GM23248 (cell line): ENCODE data around the gene FAM163A. TPM values are rescaled to one million over a fixed set of nuclear protein-coding genes. Genes with fewer than 3 reads are reported as not detected.

Experiments
- DNase-seq: peaks from one replicate; pipeline ENCODE4 v3.0.0-alpha.2; 2015
- H2AFZ ChIP-seq: fragments of 200-600 bp; sonication (generic); 2 replicates; pipeline ENCODE4 v1.6.1; 2016; ENCODE audit warnings: antibody characterized with exemption
- H3F3A ChIP-seq: fragments of 200-600 bp; sonication (generic); 2 replicates; pipeline ENCODE4 v1.6.1; 2016; ENCODE audit warnings: mild to moderate bottlenecking, antibody characterized with exemption, mixed run types; ENCODE audit not compliant: insufficient read depth
- H3K27ac ChIP-seq: fragments of 200-600 bp; sonication (generic); 2 replicates; pipeline ENCODE4 v1.5.1; 2016; ENCODE audit warnings: mild to moderate bottlenecking
- H3K27me3 ChIP-seq: fragments of 200-600 bp; sonication (generic); replicated peaks from 2 replicates; pipeline ENCODE4 v1.6.1; 2016; ENCODE audit warnings: mild to moderate bottlenecking; ENCODE audit not compliant: insufficient read depth
- H3K36me3 ChIP-seq: fragments of 200-600 bp; sonication (generic); 2 replicates; pipeline ENCODE4 v1.6.1; 2016; ENCODE audit warnings: low read depth, mild to moderate bottlenecking
- H3K4me1 ChIP-seq: fragments of 200-600 bp; sonication (generic); 2 replicates; pipeline ENCODE4 v1.6.1; 2016; ENCODE audit warnings: mild to moderate bottlenecking; ENCODE audit not compliant: insufficient read depth
- H3K4me2 ChIP-seq: fragments of 200-600 bp; sonication (generic); one replicate; pipeline ENCODE4 v1.6.1; 2016; ENCODE audit warnings: mild to moderate bottlenecking; ENCODE audit not compliant: unreplicated experiment
- H3K4me3 ChIP-seq: fragments of 200-600 bp; sonication (generic); 2 replicates; pipeline ENCODE4 v1.5.1; 2016; ENCODE audit warnings: mild to moderate bottlenecking
- H3K79me2 ChIP-seq: fragments of 200-600 bp; sonication (generic); 2 replicates; pipeline ENCODE4 v1.6.1; 2016; ENCODE audit warnings: mild to moderate bottlenecking; ENCODE audit not compliant: insufficient read depth
- H3K9ac ChIP-seq: fragments of 200-600 bp; sonication (generic); 2 replicates; pipeline ENCODE4 v1.6.1; 2016; ENCODE audit warnings: mild to moderate bottlenecking
- H3K9me2 ChIP-seq: fragments of 200-600 bp; sonication (generic); 2 replicates; pipeline ENCODE4 v1.6.1; 2016; ENCODE audit warnings: mixed run types, mild to moderate bottlenecking, moderate library complexity; ENCODE audit not compliant: insufficient read depth
- H3K9me3 ChIP-seq: fragments of 200-600 bp; sonication (generic); one replicate; pipeline ENCODE4 v1.6.1; 2017; ENCODE audit warnings: low read depth
- H4K20me1 ChIP-seq: fragments of 200-600 bp; sonication (generic); 2 replicates; pipeline ENCODE4 v1.6.0; 2016; ENCODE audit not compliant: insufficient read depth
- EZH2 ChIP-seq: fragments of 200-600 bp; sonication (generic); IDR thresholded peaks from 2 replicates; pipeline ENCODE4 v1.6.1; 2018; ENCODE audit warnings: antibody characterized with exemption, mild to moderate bottlenecking; ENCODE audit not compliant: insufficient read depth, poor library complexity, severe bottlenecking
- EZH2phosphoT487 ChIP-seq: fragments of 200-600 bp; sonication (generic); IDR thresholded peaks from 2 replicates; pipeline ENCODE4 v1.6.1; 2018; ENCODE audit warnings: antibody characterized with exemption, moderate library complexity, mild to moderate bottlenecking, low read depth; ENCODE audit not compliant: insufficient read depth
- WGBS, 2 experiments: methylation state at CpG; one replicate each; pipeline ENCODE4 v1.1.6; 2015 to 2017; ENCODE audit warnings: low lambda C conversion rate in 2 of 2, low coverage in 1 of 2; ENCODE audit errors: missing lambda C conversion rate in 2 of 2; 5-methylcytosine and 5-hydroxymethylcytosine counted together
- in situ Hi-C: fragments of 300-500 bp; cut with MboI; formaldehyde crosslinking; loops from 2 replicates; pipeline ENCODE4 v1.15.0; 2020
- polyA plus RNA-seq: library from polyadenylated mRNA; unstranded; fragments of >200 nt; fragmentation: Nextera tagmentation; extraction: Ambion mirVana; gene quantifications from 2 replicates; pipeline ENCODE4 v1.2.1, GENCODE V29; 2016
- total RNA-seq: library from RNA; depleted of rRNA; stranded (reverse); fragments of >200 nt; shearing (Covaris generic); gene quantifications from 2 replicates; pipeline ENCODE4 v1.2.3, GENCODE V29; 2014

The FAM163A gene
- total and polyA plus RNA-seq, 2 experiments from 2014 or later, result not detected

DNA sequence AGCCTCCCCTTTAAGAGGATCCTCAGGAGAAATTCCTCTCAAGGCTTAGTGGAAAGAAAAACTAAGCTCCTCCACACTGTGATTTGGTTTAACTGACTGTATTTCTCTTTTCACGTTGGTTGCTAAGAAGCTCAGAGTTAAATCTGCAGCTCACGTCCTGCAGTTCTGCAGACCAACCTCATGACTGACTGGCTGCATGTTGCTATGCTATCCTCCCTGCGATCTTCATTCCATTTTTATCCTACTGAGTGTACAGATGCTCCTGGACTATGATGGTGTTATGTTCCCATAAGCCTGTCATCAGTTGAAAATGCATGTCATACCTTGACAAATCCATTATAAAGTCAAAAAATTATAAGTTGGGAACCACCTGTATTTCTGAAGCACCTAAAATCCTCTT lies 34.6 kb downstream of the FAM163A start:
- Histone ChIP-seq H3K9me2 (no peaks in the 10 kb centered on the region), H3K36me3 (no peaks in the 10 kb centered on the region), H4K20me1 (no peaks in the 10 kb centered on the region), H3K79me2 (no peaks in the 10 kb centered on the region), H3F3A (no peaks in the 10 kb centered on the region), H3K4me1 (no peaks in the 10 kb centered on the region), H3K4me3 (no peak overlapping the region), H3K9me3 (no peaks in the 10 kb centered on the region), H3K4me2 (no peak overlapping the region), H3K27ac (no peak overlapping the region), H2AFZ (no peak overlapping the region), H3K9ac (no peak overlapping the region), H3K27me3 (peaks cover 24% of the 10 kb centered on the region)
- no peak for DNase-seq
- TF ChIP-seq EZH2phosphoT487, result no peak
- no peak for TF ChIP-seq EZH2
- 28 to 30% methylated on average over 3 of the region's 3 CpGs for WGBS, 2 experiments
- in situ Hi-C loops, result no loop called here

DNA sequence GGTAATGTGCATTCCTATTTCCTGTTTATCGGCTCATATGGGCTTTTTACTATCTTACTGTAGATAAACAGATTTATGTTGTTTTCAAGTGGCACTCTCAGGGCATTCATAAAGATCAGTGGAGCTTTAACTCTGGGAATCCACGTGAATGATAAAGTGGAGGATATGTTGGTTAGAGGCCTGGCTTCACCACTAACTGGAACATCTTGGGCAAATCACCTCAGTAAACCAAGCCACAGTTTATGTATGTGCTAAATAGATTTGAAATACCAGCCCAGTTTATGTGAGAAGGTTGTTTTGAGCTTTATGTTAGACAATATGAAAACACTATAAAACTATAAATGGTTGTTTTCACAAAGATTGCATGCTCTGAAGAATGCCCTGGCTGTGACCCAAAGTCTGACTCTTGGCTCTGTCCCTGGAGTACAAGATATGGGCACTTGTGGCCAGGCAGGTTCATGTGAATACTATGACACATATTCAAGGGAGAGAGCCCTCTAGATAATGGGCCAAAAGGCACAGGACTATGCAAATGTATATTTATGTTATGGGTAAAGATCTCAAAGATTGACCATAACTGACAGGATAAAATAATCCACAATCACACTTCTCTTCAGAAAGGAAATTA lies 36.7 kb downstream of the FAM163A start:
- in situ Hi-C loops, result no loop called here
- H3K4me2 ChIP-seq, result no peak overlapping the region
- no peak for TF ChIP-seq EZH2phosphoT487
- TF ChIP-seq EZH2, result no peak

DNA sequence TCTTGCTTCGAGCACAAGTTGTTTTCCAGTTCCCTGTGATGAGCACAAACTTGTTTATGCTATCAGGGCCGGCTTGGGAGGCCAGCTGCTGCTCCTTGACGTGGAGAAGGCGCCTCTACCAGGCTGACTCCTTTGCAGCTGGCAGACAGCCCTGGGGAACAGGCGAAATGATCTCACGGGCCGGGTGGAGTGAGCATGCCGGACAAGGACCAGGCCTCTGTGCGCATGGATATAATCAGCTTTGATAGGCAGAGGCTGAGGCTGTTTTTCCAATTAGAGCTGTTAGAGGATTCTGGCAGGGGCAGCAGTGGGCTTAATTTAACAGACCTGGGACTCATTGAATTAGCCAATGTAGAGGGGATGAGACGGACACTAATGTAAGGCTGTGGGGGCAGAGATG lies 38.9 kb downstream of the FAM163A start:
- TF ChIP-seq EZH2phosphoT487, result no peak
- TF ChIP-seq EZH2, result no peak
- in situ Hi-C loops, result no loop called here
- WGBS, 2 experiments, result 20 to 24% methylated on average over 10 of the region's 10 CpGs

More for the DNA sequence above, 36.7 kb downstream of the FAM163A start:
- Histone ChIP-seq H3K27me3 (peaks cover 24% of the 10 kb centered on the region), H3K79me2 (no peaks in the 10 kb centered on the region), H3K4me3 (no peak overlapping the region), H3K9ac (no peak overlapping the region), H3K27ac (no peak overlapping the region), H4K20me1 (no peaks in the 10 kb centered on the region), H3K9me2 (no peaks in the 10 kb centered on the region), H3K4me1 (no peaks in the 10 kb centered on the region), H3F3A (no peaks in the 10 kb centered on the region), H2AFZ (no peak overlapping the region), H3K36me3 (no peaks in the 10 kb centered on the region), H3K9me3 (no peaks in the 10 kb centered on the region)
- DNase-seq, result peak; percentile 31
- WGBS, 2 experiments, result 18 to 29% methylated on average over 2 of the region's 2 CpGs

DNA sequence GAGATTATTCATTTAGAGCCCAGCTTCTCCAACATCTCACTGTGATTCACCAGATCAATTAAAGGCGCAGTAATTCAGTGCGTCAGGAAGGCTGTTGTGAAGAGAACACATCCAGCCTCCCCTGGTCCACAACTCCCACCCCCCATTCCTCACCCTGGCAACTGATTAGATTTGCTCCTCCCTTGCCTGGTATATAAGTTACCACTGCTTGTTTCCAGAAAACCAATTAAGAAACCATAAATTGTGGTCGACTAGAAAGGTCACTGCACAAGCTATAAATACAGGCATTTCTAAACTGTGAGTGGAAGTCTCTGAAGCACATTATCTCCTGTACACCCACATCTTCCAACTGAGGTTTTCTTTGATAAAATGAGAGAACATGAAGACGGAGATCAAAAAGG lies 41.9 kb downstream of the FAM163A start:
- DNase-seq, result peak; percentile 17
- Histone ChIP-seq H3K27me3 (peaks cover 37% of the 10 kb centered on the region), H2AFZ (no peak overlapping the region), H3K9me2 (no peaks in the 10 kb centered on the region), H3K9me3 (no peaks in the 10 kb centered on the region), H3K27ac (no peak overlapping the region), H3K79me2 (no peaks in the 10 kb centered on the region), H3K9ac (no peak overlapping the region), H3F3A (no peaks in the 10 kb centered on the region), H4K20me1 (no peaks in the 10 kb centered on the region), H3K4me3 (no peak overlapping the region), H3K4me1 (no peaks in the 10 kb centered on the region), H3K36me3 (no peaks in the 10 kb centered on the region), H3K4me2 (no peak overlapping the region)
- 14 to 25% methylated on average over 4 of the region's 4 CpGs for WGBS, 2 experiments
- TF ChIP-seq EZH2 (no peak), EZH2phosphoT487 (no peak)
- in situ Hi-C loops, result no loop called here

More for the DNA sequence above, 38.9 kb downstream of the FAM163A start:
- Histone ChIP-seq H2AFZ (no peak overlapping the region), H3K9ac (no peak overlapping the region), H3K4me3 (no peak overlapping the region), H3K9me2 (no peaks in the 10 kb centered on the region), H3K27ac (no peak overlapping the region), H3K36me3 (no peaks in the 10 kb centered on the region), H3K27me3 (peaks cover 26% of the 10 kb centered on the region), H3F3A (no peaks in the 10 kb centered on the region), H3K4me2 (no peak overlapping the region), H4K20me1 (no peaks in the 10 kb centered on the region), H3K79me2 (no peaks in the 10 kb centered on the region), H3K9me3 (no peaks in the 10 kb centered on the region), H3K4me1 (no peaks in the 10 kb centered on the region)
- DNase-seq, result peak; percentile 52

DNA sequence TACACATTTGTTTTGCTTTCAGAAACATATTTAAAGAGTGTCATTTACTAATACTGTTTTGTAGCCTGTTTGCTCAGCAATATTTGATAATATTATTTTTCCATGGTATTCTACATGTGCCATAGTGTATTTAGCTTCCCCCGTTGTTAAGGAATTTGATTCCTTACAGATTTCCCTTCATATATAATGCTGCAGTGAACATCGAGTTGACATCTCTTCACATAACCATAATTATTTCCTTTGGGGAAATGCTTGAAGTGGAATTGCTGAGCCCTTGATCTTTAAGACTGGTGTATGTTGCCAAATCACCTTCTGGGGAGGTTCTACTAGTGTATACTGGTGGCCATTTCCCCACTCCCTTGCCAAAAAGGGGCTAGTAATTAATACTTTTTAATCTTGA lies 42.6 kb downstream of the FAM163A start:
- no peak overlapping the region for H3K4me3 ChIP-seq
- 4 to 6% methylated on average over 2 of the region's 2 CpGs for WGBS, 2 experiments
- no peaks in the 10 kb centered on the region for H3F3A ChIP-seq
- no peaks in the 10 kb centered on the region for H3K9me2 ChIP-seq
- H3K9me3 ChIP-seq, result no peaks in the 10 kb centered on the region
- no peak overlapping the region for H3K27ac ChIP-seq
- no peak overlapping the region for H3K4me2 ChIP-seq
- H3K4me1 ChIP-seq, result no peaks in the 10 kb centered on the region
- no peaks in the 10 kb centered on the region for H4K20me1 ChIP-seq
- no peaks in the 10 kb centered on the region for H3K79me2 ChIP-seq
- no peaks in the 10 kb centered on the region for H3K36me3 ChIP-seq
- in situ Hi-C loops, result no loop called here
- H3K27me3 ChIP-seq, result peaks cover 35% of the 10 kb centered on the region
- no peak for DNase-seq
- H2AFZ ChIP-seq, result no peak overlapping the region
- no peak overlapping the region for H3K9ac ChIP-seq
- no peak for TF ChIP-seq EZH2
- TF ChIP-seq EZH2phosphoT487, result no peak
